ENCODE data around the gene OR6Y1. TPM values are rescaled to one million over a fixed set of nuclear protein-coding genes. Genes with fewer than 3 reads are reported as not detected.

The OR6Y1 gene
- not detected in 5 replicates for total RNA-seq (2022; extraction: Qiagen RNA extraction)

DNA sequence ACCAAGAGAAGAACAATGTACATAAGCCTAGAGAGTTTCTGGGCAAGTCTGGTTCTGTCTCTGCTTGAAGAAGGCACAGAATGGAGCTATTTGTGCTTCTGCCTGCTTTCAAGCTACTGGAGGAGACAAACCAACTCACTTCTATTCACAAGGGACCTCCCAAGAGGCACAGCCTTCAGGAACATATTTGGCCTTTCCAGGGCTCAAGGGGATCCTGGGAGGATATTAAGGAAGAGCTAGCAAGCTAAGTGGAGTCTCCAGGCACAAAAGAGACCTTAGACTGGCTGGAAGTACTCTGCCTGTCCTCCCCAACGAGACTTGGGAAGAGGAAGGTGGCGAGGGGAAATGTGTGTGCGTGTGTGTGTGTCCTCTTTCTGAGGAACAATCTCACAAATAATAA lies at the start of gene OR6Y1:
TSS of gene OR6Y1 (minus strand) at position 54 of the 400 bp plus-strand sequence. CDS start 6,300 bp downstream, outside the sequence.

GRCh38 chr1:158579733-158580132 lies 25.5 kb upstream of the OR6Y1 start, which contains the start of gene OR10X1:
TSS of gene OR10X1 (minus strand) at chr1:158579899. CDS start at chr1:158579899, 0 bp downstream.

DNA sequence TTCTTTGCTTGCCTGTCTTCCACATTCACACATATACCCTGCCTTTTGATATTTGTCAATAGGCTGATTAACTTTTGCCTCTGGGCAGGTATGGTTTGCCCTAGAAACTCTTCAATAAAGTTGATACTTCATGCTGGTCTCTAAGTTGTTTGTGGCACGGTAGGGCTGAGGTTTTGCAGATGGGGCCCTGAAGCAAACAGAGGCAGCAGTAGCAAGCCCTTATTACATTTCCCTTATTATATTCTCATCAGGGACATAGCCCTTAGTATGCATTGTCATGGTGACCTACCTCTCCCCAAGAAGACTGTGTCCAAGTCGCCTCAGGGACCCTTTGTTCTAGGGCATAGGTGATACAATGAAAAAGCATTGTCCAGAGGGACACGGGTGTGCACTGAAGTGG lies 16.3 kb upstream of the OR6Y1 start, which contains the start of gene OR6P1:
TSS of gene OR6P1 (minus strand) at position 101 of the 400 bp plus-strand sequence. CDS start 6,976 bp downstream, outside the sequence.

Other genes with a start within 250 kb of the OR6Y1 start
- gene CD1B, start 222.9 kb downstream of the OR6Y1 start, total RNA-seq (2022; extraction: Qiagen RNA extraction): not detected in 5 replicates
- gene CD1E, start 200.5 kb downstream of the OR6Y1 start, total RNA-seq (2022; extraction: Qiagen RNA extraction): not detected in 5 replicates
- gene OR10T2, start 154.9 kb downstream of the OR6Y1 start, total RNA-seq (2022; extraction: Qiagen RNA extraction): not detected in 5 replicates
- not detected in 5 replicates for gene OR10K2, start 128.2 kb downstream of the OR6Y1 start, total RNA-seq (2022; extraction: Qiagen RNA extraction)
- not detected in 5 replicates for gene OR10K1, start 92.6 kb downstream of the OR6Y1 start, total RNA-seq (2022; extraction: Qiagen RNA extraction)
- not detected in 5 replicates for gene OR10R2, start 82.2 kb downstream of the OR6Y1 start, total RNA-seq (2022; extraction: Qiagen RNA extraction)
- gene OR6P1, start 16.2 kb upstream of the OR6Y1 start, total RNA-seq (2022; extraction: Qiagen RNA extraction): not detected in 5 replicates
- not detected in 5 replicates for gene OR10X1, start 25.5 kb upstream of the OR6Y1 start, total RNA-seq (2022; extraction: Qiagen RNA extraction)
- gene OR10Z1, start 50.9 kb upstream of the OR6Y1 start, total RNA-seq (2022; extraction: Qiagen RNA extraction): not detected in 5 replicates
- not detected in 5 replicates for gene SPTA1, start 132.3 kb upstream of the OR6Y1 start, total RNA-seq (2022; extraction: Qiagen RNA extraction)
- gene OR6K2, start 146.2 kb upstream of the OR6Y1 start, total RNA-seq (2022; extraction: Qiagen RNA extraction): not detected in 5 replicates
- not detected in 5 replicates for gene OR6K3, start 166.3 kb upstream of the OR6Y1 start, total RNA-seq (2022; extraction: Qiagen RNA extraction)
- gene OR6K6, start 200.3 kb upstream of the OR6Y1 start, total RNA-seq (2022; extraction: Qiagen RNA extraction): not detected in 5 replicates
- gene OR6N1, start 217.8 kb upstream of the OR6Y1 start, total RNA-seq (2022; extraction: Qiagen RNA extraction): not detected in 5 replicates
- not detected in 5 replicates for gene OR6N2, start 226.8 kb upstream of the OR6Y1 start, total RNA-seq (2022; extraction: Qiagen RNA extraction)

Measured in A549 treated with dexamethasone at 1 μM for 4 hours (cell line).